GM19463 (cell line): ENCODE measurements around the gene YDJC.
"Not testable (repeated sequence)": the region's sequence is repeated elsewhere in the genome, so short reads cannot be mapped to it uniquely, and the experiment has no call there.

Source experiments
- ATAC-seq: cut with Tn5 transposase; IDR thresholded peaks from one replicate; pipeline ENCODE4 v1.9.1; 2021; ENCODE audit warnings: mild to moderate bottlenecking, moderate library complexity; ENCODE audit not compliant: unreplicated experiment

YDJC gene

GRCh38 chr22:21632931-21633330 lies 3.1 kb upstream of the YDJC start:
- ATAC-seq, result no peak

GRCh38 chr22:21632237-21632895 lies 2.5 kb upstream of the YDJC start, which contains the start of gene CCDC116:
CCDC116 (plus strand) TSS chr22:21632760; CDS start chr22:21633182, 422 bp downstream.
- ATAC-seq, result no peak

GRCh38 chr22:21631025-21631424 lies 1.2 kb upstream of the YDJC start:
- no peak for ATAC-seq

- no peak for ATAC-seq
Observed at GRCh38 chr22:21628386-21629254, 1.2 kb downstream of the YDJC start.

GRCh38 chr22:21626735-21627469 lies 2.9 kb downstream of the YDJC start:
- ATAC-seq, result no peak

GRCh38 chr22:21626073-21626734 lies 3.6 kb downstream of the YDJC start:
- no peak for ATAC-seq

GRCh38 chr22:21624880-21625791 lies 4.7 kb downstream of the YDJC start:
- no peak for ATAC-seq

- ATAC-seq, result no peak
Observed at GRCh38 chr22:21624120-21624879, 5.5 kb downstream of the YDJC start.

GRCh38 chr22:21623648-21623970 lies 6.2 kb downstream of the YDJC start:
- ATAC-seq, result no peak

- ATAC-seq, result no peak
Observed at GRCh38 chr22:21622919-21623647, 6.7 kb downstream of the YDJC start.

GRCh38 chr22:21622011-21622918 lies 7.6 kb downstream of the YDJC start:
- no peak for ATAC-seq

- ATAC-seq, result no peak
Observed at GRCh38 chr22:21621025-21621424, 8.8 kb downstream of the YDJC start.

- ATAC-seq, result not testable (repeated sequence)
Observed at GRCh38 chr22:21617337-21617736, 12.5 kb downstream of the YDJC start.

- no peak for ATAC-seq
Observed at GRCh38 chr22:21615731-21616130, 14.1 kb downstream of the YDJC start.

- no peak for ATAC-seq
Observed at GRCh38 chr22:21613553-21614233, 16.1 kb downstream of the YDJC start.

GRCh38 chr22:21612858-21613257 lies 17.0 kb downstream of the YDJC start:
- no peak for ATAC-seq
